D721Med (cell line): ENCODE results near the gene RBP2.
"Not testable (repeated sequence)": the region's sequence is repeated elsewhere in the genome, so short reads cannot be mapped to it uniquely, and the experiment has no call there.

Experiments
- DNase-seq: peaks from one replicate; pipeline ENCODE4 v3.0.0; 2011; ENCODE audit warnings: low spot score; ENCODE audit not compliant: insufficient read length
- FAIRE-seq: peaks from 2 replicates; lab custom pipeline; 2011; peaks lifted over from hg19 to GRCh38; lab: Jason Lieb, UNC
- CTCF ChIP-seq: IDR thresholded peaks from 2 replicates; pipeline ENCODE4 v1.5.1; 2012; ENCODE audit warnings: mild to moderate bottlenecking, control low read depth; ENCODE audit not compliant: insufficient read depth; ENCODE audit errors: missing control alignments

Gene RBP2

DNA sequence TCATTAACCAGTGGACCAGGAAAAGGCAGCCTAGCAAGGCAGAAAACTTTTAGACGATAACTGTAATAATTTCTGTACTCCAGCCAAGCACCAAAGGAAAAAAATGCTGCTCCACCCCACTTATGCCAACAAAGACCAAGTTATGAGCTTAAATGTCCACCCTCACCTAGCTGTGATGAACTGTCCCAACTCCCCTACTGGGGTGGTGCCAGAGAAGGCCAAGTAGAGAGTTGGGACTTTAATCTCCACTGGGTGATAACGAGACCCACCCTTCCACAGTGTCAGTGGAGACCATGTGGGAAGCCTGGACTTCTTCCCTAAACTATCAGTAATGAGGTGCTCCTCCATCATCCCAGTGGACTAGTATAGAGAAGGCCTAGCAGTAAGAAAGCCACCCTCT is 53.1 kb downstream of the RBP2 start:
- DNase-seq (no peak), FAIRE-seq (no peak)
- no peak for TF ChIP-seq CTCF

GRCh38 chr3:139421460-139421859 is 54.9 kb downstream of the RBP2 start:
- no peak for TF ChIP-seq CTCF
- DNase-seq (no peak), FAIRE-seq (no peak)

- no peak for DNase-seq
- FAIRE-seq = no peak
- no peak for TF ChIP-seq CTCF
Observed at GRCh38 chr3:139421040-139421439, 55.3 kb downstream of the RBP2 start.

DNA sequence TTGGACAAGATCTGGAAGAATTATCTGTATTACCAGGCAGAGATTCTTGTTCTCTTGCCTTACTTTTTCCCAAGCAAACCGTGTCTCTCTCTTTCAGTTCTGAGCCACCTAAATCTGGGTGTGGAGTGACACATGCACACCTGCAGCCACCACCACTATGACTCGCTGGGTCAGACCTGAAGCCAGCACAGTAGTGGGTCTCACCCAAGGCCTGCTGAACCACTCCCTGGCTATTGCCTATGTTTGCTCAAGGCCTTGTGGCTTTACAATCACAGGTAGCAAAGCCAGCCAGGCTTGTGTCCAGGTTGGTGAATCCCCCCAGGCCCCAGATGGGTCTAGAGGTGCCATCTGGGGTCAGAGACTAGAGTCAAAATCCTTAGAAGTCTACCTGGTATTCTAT is 58.2 kb downstream of the RBP2 start:
- FAIRE-seq = no peak

GRCh38 chr3:139416275-139416674 is 60.0 kb downstream of the RBP2 start:
- DNase-seq (no peak), FAIRE-seq (no peak)
- no peak for TF ChIP-seq CTCF

More for the DNA sequence above, 58.2 kb downstream of the RBP2 start:
- no peak for DNase-seq
- TF ChIP-seq CTCF = no peak

- DNase-seq (no peak), FAIRE-seq (no peak)
- TF ChIP-seq CTCF = no peak
Observed at GRCh38 chr3:139414608-139415224, 61.6 kb downstream of the RBP2 start.

GRCh38 chr3:139412891-139413290 is 63.4 kb downstream of the RBP2 start:
- DNase-seq, FAIRE-seq: not testable (repeated sequence)
